ENCODE measurements around the gene PLSCR3.

- TF ChIP-seq, protein P1, sequence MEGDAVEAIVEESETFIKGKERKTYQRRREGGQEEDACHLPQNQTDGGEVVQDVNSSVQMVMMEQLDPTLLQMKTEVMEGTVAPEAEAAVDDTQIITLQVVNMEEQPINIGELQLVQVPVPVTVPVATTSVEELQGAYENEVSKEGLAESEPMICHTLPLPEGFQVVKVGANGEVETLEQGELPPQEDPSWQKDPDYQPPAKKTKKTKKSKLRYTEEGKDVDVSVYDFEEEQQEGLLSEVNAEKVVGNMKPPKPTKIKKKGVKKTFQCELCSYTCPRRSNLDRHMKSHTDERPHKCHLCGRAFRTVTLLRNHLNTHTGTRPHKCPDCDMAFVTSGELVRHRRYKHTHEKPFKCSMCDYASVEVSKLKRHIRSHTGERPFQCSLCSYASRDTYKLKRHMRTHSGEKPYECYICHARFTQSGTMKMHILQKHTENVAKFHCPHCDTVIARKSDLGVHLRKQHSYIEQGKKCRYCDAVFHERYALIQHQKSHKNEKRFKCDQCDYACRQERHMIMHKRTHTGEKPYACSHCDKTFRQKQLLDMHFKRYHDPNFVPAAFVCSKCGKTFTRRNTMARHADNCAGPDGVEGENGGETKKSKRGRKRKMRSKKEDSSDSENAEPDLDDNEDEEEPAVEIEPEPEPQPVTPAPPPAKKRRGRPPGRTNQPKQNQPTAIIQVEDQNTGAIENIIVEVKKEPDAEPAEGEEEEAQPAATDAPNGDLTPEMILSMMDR (conservative IDR thresholded peaks at IDR 0.05; ENCODE audit: low read length), result no peak
- no peak for TF ChIP-seq EZH2phosphoT487 (IDR thresholded peaks at IDR 0.05; ENCODE audit: borderline replicate concordance)
Measured at GRCh38 chr17:7383742-7384488, 10.4 kb downstream of the PLSCR3 start.

All from Loucy (cell line).